Left renal pelvis (tissue), 4 donors: ENCODE data around the gene MYO15B. TPM values are rescaled to one million over a fixed set of nuclear protein-coding genes. Genes with fewer than 3 reads are reported as not detected.

Experiments
- DNase-seq, 4 donors: peaks; one replicate each; pipeline ENCODE4 v3.0.0-alpha.2; 2013; ENCODE audit warnings: low read depth in 4 of 4, low spot score in 3 of 4
- polyA plus RNA-seq, 4 donors: library from polyadenylated mRNA; unstranded; fragments of 120-200 nt; gene quantifications; one replicate each; pipeline ENCODE4 v1.2.1, GENCODE V29; 2013; ENCODE audit not compliant: insufficient read length in 4 of 4

Gene MYO15B
- polyA plus RNA-seq, 4 donors: 89.0 to 224 (median 182) TPM

- DNase-seq: no peak
These were observed 29.5 kb upstream of the MYO15B start for GRCh38 chr17:75557852-75558665.

GRCh38 chr17:75558666-75559530 lies 28.7 kb upstream of the MYO15B start:
- DNase-seq: no peak

GRCh38 chr17:75559958-75560533 lies 27.6 kb upstream of the MYO15B start:
- DNase-seq: no peak

GRCh38 chr17:75561927-75562603 lies 25.5 kb upstream of the MYO15B start:
- no peak for DNase-seq

GRCh38 chr17:75563063-75563758 lies 24.4 kb upstream of the MYO15B start:
- DNase-seq: no peak

GRCh38 chr17:75564195-75564594 lies 23.4 kb upstream of the MYO15B start:
- DNase-seq: no peak

GRCh38 chr17:75565066-75565465 lies 22.5 kb upstream of the MYO15B start:
- DNase-seq: no peak

GRCh38 chr17:75565618-75566017 lies 22.0 kb upstream of the MYO15B start:
- DNase-seq: no peak

- DNase-seq: no peak
These were observed 21.2 kb upstream of the MYO15B start for GRCh38 chr17:75566416-75566815.

- no peak for DNase-seq
These were observed 20.8 kb upstream of the MYO15B start for GRCh38 chr17:75566834-75567233.

- DNase-seq: no peak
These were observed 19.0 kb upstream of the MYO15B start for GRCh38 chr17:75568412-75569255.

GRCh38 chr17:75570034-75570676 lies 17.4 kb upstream of the MYO15B start:
- DNase-seq: no peak

- no peak for DNase-seq
These were observed 16.8 kb upstream of the MYO15B start for GRCh38 chr17:75570772-75571171.

- no peak for DNase-seq
These were observed 16.3 kb upstream of the MYO15B start for GRCh38 chr17:75571197-75571884.

- no peak for DNase-seq
These were observed 15.8 kb upstream of the MYO15B start for GRCh38 chr17:75571885-75572215.

- no peak for DNase-seq
These were observed 14.7 kb upstream of the MYO15B start for GRCh38 chr17:75572713-75573539.

- DNase-seq: no peak
These were observed 14.1 kb upstream of the MYO15B start for GRCh38 chr17:75573540-75573957.
